Liver (tissue), 9 donors: ENCODE data around the gene SLC12A3. TPM values are rescaled to one million over a fixed set of nuclear protein-coding genes. Genes with fewer than 3 reads are reported as not detected.

Experiments
- DNase-seq: peaks from one replicate; pipeline ENCODE4 v3.0.0-alpha.2; 2017; ENCODE audit warnings: low spot score
- H3K27ac ChIP-seq, 2 donors: one replicate each; pipeline ENCODE4 v1.7.0; 2013; ENCODE audit warnings: inconsistent platforms in 2 of 2, low read length in 2 of 2, control low read depth in 1 of 2, low read depth in 1 of 2, mild to moderate bottlenecking in 1 of 2
- H3K27me3 ChIP-seq, 4 donors: one replicate each; pipeline versions ENCODE4 v1.6.1 to v1.7.0; 2013; ENCODE audit warnings: low read length in 3 of 4, inconsistent platforms in 1 of 4, mild to moderate bottlenecking in 1 of 4, moderate library complexity in 1 of 4; ENCODE audit not compliant: control insufficient read depth in 4 of 4, insufficient read depth in 4 of 4
- H3K36me3 ChIP-seq, 4 donors: one replicate each; pipeline versions ENCODE4 v1.6.1 to v1.7.0; 2013; ENCODE audit warnings: low read length in 3 of 4, mild to moderate bottlenecking in 3 of 4, low read depth in 1 of 4, moderate library complexity in 1 of 4; ENCODE audit not compliant: control insufficient read depth in 4 of 4, insufficient read depth in 3 of 4
- H3K4me1 ChIP-seq, 4 donors: one replicate each; pipeline versions ENCODE4 v1.6.1 to v1.7.0; 2013; ENCODE audit warnings: low read length in 3 of 4, mild to moderate bottlenecking in 3 of 4, moderate library complexity in 1 of 4; ENCODE audit not compliant: control insufficient read depth in 4 of 4, insufficient read depth in 4 of 4
- H3K4me3 ChIP-seq, 3 donors: one replicate each; pipeline versions ENCODE4 v1.6.1 to v1.7.0; 2013; ENCODE audit warnings: low read length in 3 of 3, control low read depth in 1 of 3, low read depth in 1 of 3, mild to moderate bottlenecking in 1 of 3
- H3K9ac ChIP-seq, 2 donors: one replicate each; pipeline ENCODE4 v1.7.0; 2013; ENCODE audit warnings: low read length in 2 of 2, mild to moderate bottlenecking in 2 of 2, moderate library complexity in 2 of 2, control low read depth in 1 of 2, low read depth in 1 of 2
- H3K9me3 ChIP-seq, 4 donors: one replicate each; pipeline versions ENCODE4 v1.6.1 to v1.7.0; 2013; ENCODE audit warnings: low read length in 3 of 4; ENCODE audit not compliant: control insufficient read depth in 4 of 4
- EGR1 ChIP-seq, 2 donors: IDR thresholded peaks; 2 replicates each; pipeline ENCODE4 v1.6.1; 2016 to 2018; ENCODE audit warnings: antibody characterized with exemption in 2 of 2, low read depth in 2 of 2
- FOXA1 ChIP-seq: IDR thresholded peaks from 2 replicates; pipeline ENCODE4 v1.6.1; 2016; ENCODE audit warnings: antibody characterized with exemption
- FOXA2 ChIP-seq: IDR thresholded peaks from 2 replicates; pipeline ENCODE4 v1.6.1; 2016; ENCODE audit warnings: antibody characterized with exemption
- GABPA ChIP-seq, 2 donors: IDR thresholded peaks in 1 of 2; conservative IDR thresholded peaks in 1 of 2; 2 replicates each; pipeline ENCODE4 v1.6.1; 2016; ENCODE audit warnings: antibody characterized with exemption in 2 of 2, mild to moderate bottlenecking in 1 of 2, moderate library complexity in 1 of 2
- HNF4A ChIP-seq, 2 donors: conservative IDR thresholded peaks; 2 replicates each; pipeline ENCODE4 v1.6.1; 2016; ENCODE audit warnings: antibody characterized with exemption in 2 of 2, mild to moderate bottlenecking in 2 of 2
- HNF4G ChIP-seq: IDR thresholded peaks from 2 replicates; pipeline ENCODE4 v1.6.1; 2016; ENCODE audit warnings: antibody characterized with exemption
- JUND ChIP-seq, 2 donors: IDR thresholded peaks; 2 replicates each; pipeline ENCODE4 v1.6.1; 2016; ENCODE audit warnings: antibody characterized with exemption in 2 of 2
- NR2F2 ChIP-seq: IDR thresholded peaks from 2 replicates; pipeline ENCODE4 v1.6.1; 2016; ENCODE audit warnings: antibody characterized with exemption
- RAD21 ChIP-seq, 2 donors: IDR thresholded peaks; 2 replicates each; pipeline ENCODE4 v1.6.1; 2016; ENCODE audit warnings: antibody characterized with exemption in 2 of 2, mild to moderate bottlenecking in 2 of 2
- RXRA ChIP-seq, 2 donors: IDR thresholded peaks; 2 replicates each; pipeline ENCODE4 v1.6.1; 2017 to 2018; ENCODE audit warnings: antibody characterized with exemption in 2 of 2, mild to moderate bottlenecking in 1 of 2
- SP1 ChIP-seq: IDR thresholded peaks from 2 replicates; pipeline ENCODE4 v1.6.1; 2018; ENCODE audit warnings: antibody characterized with exemption, mild to moderate bottlenecking
- TAF1 ChIP-seq: conservative IDR thresholded peaks from 2 replicates; pipeline ENCODE4 v1.6.1; 2016; ENCODE audit warnings: antibody characterized with exemption, mild to moderate bottlenecking
- YY1 ChIP-seq: IDR thresholded peaks from 2 replicates; pipeline ENCODE4 v1.6.1; 2016; ENCODE audit warnings: antibody characterized with exemption, mild to moderate bottlenecking
- WGBS: extraction: QIAGEN DNeasy Blood & Tissue Kit; methylation state at CpG from one replicate; pipeline ENCODE4 v1.1.7; 2013; 5-methylcytosine and 5-hydroxymethylcytosine counted together
- polyA plus RNA-seq, 2 donors: library from polyadenylated mRNA; stranded (reverse) in 1 of 2; unstranded in 1 of 2; fragments of 200-250 nt in 1 of 2; fragments of >200 nt in 1 of 2; fragmentation: Nextera tagmentation in 1 of 2; extraction: Ambion mirVana in 1 of 2; gene quantifications; one replicate each; pipeline versions ENCODE4 v1.2.1 to v1.2.3, GENCODE V29; 2013 to 2015
- total RNA-seq, 2 donors: library from RNA; depleted of rRNA; stranded (reverse); fragments of >200 nt; gene quantifications; one replicate each; pipeline ENCODE4 v1.2.3, GENCODE V29; 2014
- TF ChIP-seq, protein P1 (sequence below): IDR thresholded peaks from 2 replicates; pipeline ENCODE4 v1.6.1; 2016; ENCODE audit warnings: antibody characterized with exemption
- TF ChIP-seq, protein P2 (sequence below): IDR thresholded peaks from 2 replicates; pipeline ENCODE4 v1.6.1; 2016; ENCODE audit warnings: antibody characterized with exemption, mild to moderate bottlenecking
- TF ChIP-seq, protein P3 (sequence below): fragments of 150-350 bp; IDR thresholded peaks from 2 replicates; pipeline ENCODE4 v1.5.1; 2017; ENCODE audit warnings: improper control_type of control experiment, low read depth, low read length; ENCODE audit not compliant: missing input control
- TF ChIP-seq, protein P4 (sequence below): IDR thresholded peaks from 2 replicates; pipeline ENCODE4 v1.6.1; 2016; ENCODE audit warnings: antibody characterized with exemption
- donor health status: healthy.
- donor health status: healthy.
- donor health status: healthy.
- donor health status: healthy.
- donor health status: healthy.

SLC12A3 gene
- total and polyA plus RNA-seq, 4 donors = 0.09 TPM; not detected in 3

DNA sequence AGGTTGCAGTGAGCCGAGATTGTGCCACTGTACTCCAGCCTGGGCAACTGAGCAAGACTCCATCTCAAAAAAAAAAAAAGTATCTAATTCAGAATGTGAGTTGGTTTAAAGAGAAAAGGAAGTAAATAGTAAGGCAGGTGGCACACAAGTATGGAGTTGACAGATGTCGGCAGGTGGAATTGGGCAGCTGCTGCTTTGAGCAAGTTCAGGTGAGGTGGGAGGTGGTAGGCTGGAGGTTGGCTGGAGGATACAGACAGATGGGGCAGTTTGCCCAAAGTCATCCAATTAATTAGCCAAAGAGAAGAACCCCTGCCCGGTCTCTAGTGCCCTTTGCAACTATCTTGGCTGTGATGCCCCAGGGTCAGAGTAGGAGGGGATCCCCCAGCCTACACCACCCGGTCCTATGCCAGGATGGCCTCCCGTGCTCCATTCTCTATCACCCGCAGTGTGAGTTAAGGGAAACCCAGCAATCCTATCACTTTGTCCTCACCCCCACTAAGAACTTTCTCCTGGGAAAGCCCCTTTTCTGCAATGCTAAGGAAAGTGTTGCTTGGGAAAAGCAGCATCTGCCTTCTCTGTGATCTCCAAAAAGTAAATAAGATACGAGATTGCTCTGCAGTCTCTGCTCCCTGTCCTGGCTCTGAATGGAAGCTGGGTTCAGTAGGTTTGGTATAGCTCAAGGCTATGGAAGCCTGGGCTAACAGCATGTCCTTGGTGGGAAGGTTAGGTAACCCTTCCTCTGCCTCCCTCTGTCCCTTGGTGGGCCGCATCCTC is 32.2 kb downstream of the SLC12A3 start:
- no peaks in the 10 kb centered on the region for H3K9me3 ChIP-seq
- no peak overlapping the region for H3K27ac ChIP-seq
- H3K27me3 ChIP-seq = peaks cover 0 to 2% (median 0%) of the 10 kb centered on the region in 4 donors
- DNase-seq = no peak
- no peak for TF ChIP-seq YY1
- no peak for TF ChIP-seq HNF4G
- TF ChIP-seq RAD21 (IDR thresholded peaks at IDR 0.05) = no peak
- no peak for TF ChIP-seq TAF1
- no peak for TF ChIP-seq SP1
- no peak for TF ChIP-seq RXRA (IDR thresholded peaks at IDR 0.05)
- no peak for TF ChIP-seq HNF4A (conservative IDR thresholded peaks at IDR 0.05)
- no peak for TF ChIP-seq FOXA2
- TF ChIP-seq, protein P1, sequence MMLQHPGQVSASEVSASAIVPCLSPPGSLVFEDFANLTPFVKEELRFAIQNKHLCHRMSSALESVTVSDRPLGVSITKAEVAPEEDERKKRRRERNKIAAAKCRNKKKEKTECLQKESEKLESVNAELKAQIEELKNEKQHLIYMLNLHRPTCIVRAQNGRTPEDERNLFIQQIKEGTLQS = no peak
- TF ChIP-seq, protein P2, sequence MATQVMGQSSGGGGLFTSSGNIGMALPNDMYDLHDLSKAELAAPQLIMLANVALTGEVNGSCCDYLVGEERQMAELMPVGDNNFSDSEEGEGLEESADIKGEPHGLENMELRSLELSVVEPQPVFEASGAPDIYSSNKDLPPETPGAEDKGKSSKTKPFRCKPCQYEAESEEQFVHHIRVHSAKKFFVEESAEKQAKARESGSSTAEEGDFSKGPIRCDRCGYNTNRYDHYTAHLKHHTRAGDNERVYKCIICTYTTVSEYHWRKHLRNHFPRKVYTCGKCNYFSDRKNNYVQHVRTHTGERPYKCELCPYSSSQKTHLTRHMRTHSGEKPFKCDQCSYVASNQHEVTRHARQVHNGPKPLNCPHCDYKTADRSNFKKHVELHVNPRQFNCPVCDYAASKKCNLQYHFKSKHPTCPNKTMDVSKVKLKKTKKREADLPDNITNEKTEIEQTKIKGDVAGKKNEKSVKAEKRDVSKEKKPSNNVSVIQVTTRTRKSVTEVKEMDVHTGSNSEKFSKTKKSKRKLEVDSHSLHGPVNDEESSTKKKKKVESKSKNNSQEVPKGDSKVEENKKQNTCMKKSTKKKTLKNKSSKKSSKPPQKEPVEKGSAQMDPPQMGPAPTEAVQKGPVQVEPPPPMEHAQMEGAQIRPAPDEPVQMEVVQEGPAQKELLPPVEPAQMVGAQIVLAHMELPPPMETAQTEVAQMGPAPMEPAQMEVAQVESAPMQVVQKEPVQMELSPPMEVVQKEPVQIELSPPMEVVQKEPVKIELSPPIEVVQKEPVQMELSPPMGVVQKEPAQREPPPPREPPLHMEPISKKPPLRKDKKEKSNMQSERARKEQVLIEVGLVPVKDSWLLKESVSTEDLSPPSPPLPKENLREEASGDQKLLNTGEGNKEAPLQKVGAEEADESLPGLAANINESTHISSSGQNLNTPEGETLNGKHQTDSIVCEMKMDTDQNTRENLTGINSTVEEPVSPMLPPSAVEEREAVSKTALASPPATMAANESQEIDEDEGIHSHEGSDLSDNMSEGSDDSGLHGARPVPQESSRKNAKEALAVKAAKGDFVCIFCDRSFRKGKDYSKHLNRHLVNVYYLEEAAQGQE = no peak
- no peak for TF ChIP-seq NR2F2
- no peak for TF ChIP-seq GABPA (IDR thresholded peaks at IDR 0.05 in 1 of 2, conservative IDR thresholded peaks at IDR 0.05 in 1 of 2)
- no peak for TF ChIP-seq EGR1 (IDR thresholded peaks at IDR 0.05; ENCODE audit: low read depth in 2 of 2)
- no peak for TF ChIP-seq FOXA1
- TF ChIP-seq, protein P3, sequence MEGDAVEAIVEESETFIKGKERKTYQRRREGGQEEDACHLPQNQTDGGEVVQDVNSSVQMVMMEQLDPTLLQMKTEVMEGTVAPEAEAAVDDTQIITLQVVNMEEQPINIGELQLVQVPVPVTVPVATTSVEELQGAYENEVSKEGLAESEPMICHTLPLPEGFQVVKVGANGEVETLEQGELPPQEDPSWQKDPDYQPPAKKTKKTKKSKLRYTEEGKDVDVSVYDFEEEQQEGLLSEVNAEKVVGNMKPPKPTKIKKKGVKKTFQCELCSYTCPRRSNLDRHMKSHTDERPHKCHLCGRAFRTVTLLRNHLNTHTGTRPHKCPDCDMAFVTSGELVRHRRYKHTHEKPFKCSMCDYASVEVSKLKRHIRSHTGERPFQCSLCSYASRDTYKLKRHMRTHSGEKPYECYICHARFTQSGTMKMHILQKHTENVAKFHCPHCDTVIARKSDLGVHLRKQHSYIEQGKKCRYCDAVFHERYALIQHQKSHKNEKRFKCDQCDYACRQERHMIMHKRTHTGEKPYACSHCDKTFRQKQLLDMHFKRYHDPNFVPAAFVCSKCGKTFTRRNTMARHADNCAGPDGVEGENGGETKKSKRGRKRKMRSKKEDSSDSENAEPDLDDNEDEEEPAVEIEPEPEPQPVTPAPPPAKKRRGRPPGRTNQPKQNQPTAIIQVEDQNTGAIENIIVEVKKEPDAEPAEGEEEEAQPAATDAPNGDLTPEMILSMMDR = no peak
- 73% methylated on average over 8 of the region's 8 CpGs for WGBS
- no peak overlapping the region for H3K4me3 ChIP-seq
- H3K4me1 ChIP-seq = peaks cover 0 to 2% (median 0%) of the 10 kb centered on the region in 4 donors
- H3K36me3 ChIP-seq = no peaks in the 10 kb centered on the region
- no peak overlapping the region for H3K9ac ChIP-seq

DNA sequence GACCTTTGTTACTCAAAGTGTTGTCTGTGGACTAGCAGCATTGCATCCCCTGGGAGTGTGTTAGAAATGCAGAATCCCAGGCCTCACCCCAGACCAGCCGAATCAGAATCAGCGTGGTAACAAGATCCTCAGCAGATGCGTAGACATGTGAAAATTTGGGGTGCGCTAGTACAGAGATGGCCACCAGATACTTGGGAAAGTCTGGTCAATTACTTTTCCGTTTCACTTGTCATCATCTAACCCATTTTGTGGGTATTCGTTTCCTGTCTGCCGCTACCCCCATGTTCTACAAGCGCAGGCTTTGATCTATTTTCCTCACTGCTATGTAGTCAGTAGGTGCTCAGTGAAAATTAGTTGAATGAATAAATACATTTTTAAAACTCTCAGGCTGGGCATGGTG is 33.8 kb downstream of the SLC12A3 start:
- 88% methylated on average over 8 of the region's 8 CpGs for WGBS

More for the DNA sequence above, 33.8 kb downstream of the SLC12A3 start:
- Histone ChIP-seq H3K9me3 (no peaks in the 10 kb centered on the region), H3K36me3 (no peaks in the 10 kb centered on the region), H3K27me3 (peaks cover 0 to 2% (median 0%) of the 10 kb centered on the region in 4 donors), H3K27ac (no peak overlapping the region), H3K4me1 (peaks cover 0 to 2% (median 0%) of the 10 kb centered on the region in 4 donors), H3K4me3 (no peak overlapping the region), H3K9ac (no peak overlapping the region)
- no peak for TF ChIP-seq RXRA (IDR thresholded peaks at IDR 0.05)
- TF ChIP-seq, protein P3 = no peak
- no peak for TF ChIP-seq HNF4G
- TF ChIP-seq TAF1 = no peak
- no peak for TF ChIP-seq YY1
- TF ChIP-seq, protein P2 = no peak
- TF ChIP-seq, protein P4, sequence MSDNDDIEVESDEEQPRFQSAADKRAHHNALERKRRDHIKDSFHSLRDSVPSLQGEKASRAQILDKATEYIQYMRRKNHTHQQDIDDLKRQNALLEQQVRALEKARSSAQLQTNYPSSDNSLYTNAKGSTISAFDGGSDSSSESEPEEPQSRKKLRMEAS = no peak
- no peak for TF ChIP-seq JUND (IDR thresholded peaks at IDR 0.05)
- TF ChIP-seq, protein P1 = no peak
- no peak for TF ChIP-seq RAD21 (IDR thresholded peaks at IDR 0.05)
- TF ChIP-seq FOXA1 = no peak
- TF ChIP-seq NR2F2 = no peak
- no peak for TF ChIP-seq SP1
- no peak for TF ChIP-seq FOXA2
- no peak for TF ChIP-seq GABPA (IDR thresholded peaks at IDR 0.05 in 1 of 2, conservative IDR thresholded peaks at IDR 0.05 in 1 of 2)
- no peak for DNase-seq
